NCI-H226 (cell line): ENCODE data around the gene INPP5J.
A peak's percentile ranks its signal among the peaks of the same experiment; 100 is the strongest.

ENCODE experiments used
- DNase-seq: peaks from one replicate; pipeline ENCODE4 v3.0.0-alpha.2; 2015

INPP5J gene

DNA sequence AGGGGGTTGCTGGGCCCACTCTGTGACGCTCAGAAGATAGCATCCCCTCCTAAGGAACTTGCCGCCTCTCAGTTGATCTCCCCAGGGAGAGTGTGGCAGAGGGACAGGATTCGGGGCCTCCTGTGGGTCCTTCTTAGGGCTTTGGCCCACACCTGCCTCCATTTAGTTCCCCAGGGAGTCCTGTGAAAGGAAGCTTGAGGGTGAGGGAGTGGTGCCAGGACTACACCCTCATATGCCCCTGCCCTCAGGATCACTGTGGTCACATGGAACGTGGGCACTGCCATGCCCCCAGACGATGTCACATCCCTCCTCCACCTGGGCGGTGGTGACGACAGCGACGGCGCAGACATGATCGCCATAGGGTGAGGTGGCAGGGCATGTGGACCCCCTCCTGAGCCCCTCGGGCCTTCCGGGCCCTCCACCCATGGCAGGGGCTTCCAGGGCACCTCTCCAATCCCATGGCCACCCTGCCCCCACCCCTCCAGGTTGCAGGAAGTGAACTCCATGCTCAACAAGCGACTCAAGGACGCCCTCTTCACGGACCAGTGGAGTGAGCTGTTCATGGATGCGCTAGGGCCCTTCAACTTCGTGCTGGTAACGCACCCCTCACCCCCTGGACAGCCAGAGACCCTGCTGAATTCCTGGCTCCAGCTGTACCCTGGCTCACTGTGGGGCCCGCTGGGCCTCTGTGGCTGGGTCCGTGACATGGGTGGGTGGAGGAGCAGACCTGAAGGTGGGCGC is 3.5 kb downstream of the INPP5J start:
- DNase-seq: no peak

DNA sequence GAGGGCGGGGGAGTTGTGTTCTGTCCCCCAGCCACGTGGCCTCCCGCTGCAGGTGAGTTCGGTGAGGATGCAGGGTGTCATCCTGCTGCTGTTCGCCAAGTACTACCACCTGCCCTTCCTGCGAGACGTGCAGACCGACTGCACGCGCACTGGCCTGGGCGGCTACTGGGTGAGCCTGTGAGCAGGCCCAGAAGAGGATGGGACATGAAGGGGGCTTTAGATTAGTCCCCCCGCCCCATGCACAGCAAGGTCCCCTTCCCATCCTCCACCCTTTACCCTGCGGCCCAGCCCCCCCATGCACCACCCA is 4.1 kb downstream of the INPP5J start:
- DNase-seq: no peak

DNA sequence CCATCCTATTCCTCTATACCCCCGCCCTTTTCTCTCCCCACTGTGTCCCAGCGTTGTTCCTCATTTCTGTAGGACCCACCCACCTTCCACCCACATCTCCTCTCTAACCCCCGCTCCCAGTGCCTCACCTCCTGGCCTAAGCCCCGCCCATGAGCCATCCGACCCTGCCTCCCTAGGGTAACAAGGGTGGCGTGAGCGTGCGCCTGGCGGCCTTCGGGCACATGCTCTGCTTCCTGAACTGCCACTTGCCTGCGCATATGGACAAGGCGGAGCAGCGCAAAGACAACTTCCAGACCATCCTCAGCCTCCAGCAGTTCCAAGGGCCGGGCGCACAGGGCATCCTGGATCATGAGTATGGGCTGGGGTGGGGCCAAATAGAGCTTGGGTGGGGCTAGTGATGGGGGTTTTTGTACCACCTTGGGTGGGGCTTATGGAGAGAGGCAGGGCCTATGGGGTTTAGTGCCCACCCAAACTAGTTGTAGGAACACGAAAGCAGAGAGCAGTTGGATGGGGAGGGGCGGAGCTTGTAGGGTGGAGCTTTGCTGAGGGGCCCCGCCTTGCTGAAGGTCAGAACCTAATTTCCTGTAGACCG is 4.5 kb downstream of the INPP5J start:
- DNase-seq: no peak

DNA sequence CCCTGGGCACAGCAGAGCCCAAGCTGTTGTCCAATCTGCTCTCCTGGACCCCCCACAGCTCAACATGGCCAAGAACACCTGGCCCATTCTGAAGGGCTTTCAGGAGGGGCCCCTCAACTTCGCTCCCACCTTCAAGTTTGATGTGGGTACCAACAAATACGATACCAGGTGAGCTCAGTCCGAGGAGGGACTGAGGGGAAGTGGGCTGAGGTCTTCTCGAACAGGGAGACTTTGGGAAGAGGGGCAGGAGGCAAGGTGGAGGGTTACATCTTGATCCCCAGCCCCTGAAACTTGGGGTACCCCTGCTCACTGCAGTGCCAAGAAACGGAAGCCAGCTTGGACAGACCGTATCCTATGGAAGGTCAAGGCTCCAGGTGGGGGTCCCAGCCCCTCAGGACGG is 5.4 kb downstream of the INPP5J start:
- DNase-seq: no peak

DNA sequence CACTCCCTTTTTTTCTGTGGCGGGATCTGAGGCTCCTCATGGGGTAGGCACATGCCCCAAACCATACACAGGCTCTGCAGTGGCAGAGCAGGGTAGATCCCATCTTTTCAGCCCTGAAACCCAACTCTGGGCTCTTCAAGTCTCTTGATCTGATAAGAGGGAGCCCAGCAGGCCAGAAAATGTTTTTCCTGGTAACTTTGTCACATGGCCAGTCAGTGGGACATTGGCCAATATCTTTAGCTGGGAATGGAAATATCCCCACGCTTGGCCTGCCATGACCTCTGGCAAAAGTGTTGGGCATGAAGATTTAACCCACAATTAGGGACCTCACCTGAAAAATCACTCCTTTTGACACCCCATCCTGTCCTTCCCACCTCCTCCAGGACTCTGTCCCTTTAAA is 8.1 kb downstream of the INPP5J start:
- no peak for DNase-seq

DNA sequence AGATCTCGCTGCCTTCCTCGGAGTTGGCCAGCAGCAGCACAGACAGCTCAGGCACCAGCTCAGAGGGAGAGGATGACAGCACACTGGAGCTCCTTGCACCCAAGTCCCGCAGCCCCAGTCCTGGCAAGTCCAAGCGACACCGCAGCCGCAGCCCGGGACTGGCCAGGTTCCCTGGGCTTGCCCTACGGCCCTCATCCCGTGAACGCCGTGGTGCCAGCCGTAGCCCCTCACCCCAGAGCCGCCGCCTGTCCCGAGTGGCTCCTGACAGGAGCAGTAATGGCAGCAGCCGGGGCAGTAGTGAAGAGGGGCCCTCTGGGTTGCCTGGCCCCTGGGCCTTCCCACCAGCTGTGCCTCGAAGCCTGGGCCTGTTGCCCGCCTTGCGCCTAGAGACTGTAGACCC is 11.1 kb downstream of the INPP5J start:
- DNase-seq: no peak

DNA sequence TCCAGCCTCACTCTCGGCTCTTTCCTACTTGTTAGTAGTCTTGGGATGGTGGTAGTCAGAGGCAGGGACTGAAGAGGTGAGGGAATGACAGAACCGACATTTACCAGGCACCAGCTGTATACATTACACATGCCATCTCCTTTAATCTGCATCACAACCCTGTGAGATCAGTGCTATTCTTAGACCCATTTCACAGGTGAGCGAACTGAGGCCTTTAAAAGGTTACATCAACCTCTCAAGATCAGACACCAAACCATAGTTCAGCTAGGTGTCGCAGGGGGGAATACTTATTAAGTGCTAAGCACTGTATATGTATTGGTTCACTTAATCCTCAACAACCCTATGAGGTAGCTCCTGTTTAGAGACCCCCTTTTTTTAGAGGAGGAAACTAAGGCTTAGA is 11.9 kb downstream of the INPP5J start:
- DNase-seq: no peak

DNA sequence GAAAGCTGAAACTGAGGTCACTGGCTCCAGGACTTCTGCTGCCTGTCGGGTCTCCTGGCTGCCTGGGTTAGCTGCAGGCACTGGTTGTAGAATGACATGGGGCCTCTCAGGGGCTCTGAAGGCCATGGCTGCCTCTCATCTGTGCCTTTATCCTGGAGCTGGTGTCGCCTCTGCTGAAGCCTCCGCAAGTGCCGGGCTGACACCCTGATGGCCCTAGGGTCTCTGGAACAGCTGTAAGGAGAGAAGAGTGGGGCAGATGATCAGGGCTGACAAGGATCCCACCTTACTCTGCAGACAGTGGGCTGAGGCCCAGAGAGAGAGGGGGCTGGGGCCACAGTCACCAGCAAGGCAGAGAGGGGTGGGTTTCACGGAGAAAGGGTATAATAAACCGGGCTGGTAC is 12.9 kb downstream of the INPP5J start:
- no peak for DNase-seq

DNA sequence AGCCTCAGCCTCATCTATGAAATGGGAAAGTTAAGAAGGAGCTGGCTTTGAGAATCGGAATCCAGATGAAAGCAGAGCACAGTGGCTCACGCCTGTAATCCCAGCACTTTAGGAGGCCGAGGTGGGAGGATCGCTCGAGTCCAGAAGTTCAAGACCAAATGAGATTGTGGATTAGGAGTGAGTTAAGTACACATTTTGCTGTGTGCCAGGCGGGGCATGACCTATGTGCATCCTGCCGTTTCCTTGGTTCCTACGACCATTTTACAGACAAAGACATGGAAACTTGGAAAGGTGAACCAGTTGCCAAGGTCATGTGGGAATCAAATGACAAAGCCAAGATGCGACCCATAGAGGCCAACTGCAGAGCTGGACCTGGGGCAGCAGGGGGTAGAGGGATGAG is 13.4 kb downstream of the INPP5J start:
- no peak for DNase-seq

DNA sequence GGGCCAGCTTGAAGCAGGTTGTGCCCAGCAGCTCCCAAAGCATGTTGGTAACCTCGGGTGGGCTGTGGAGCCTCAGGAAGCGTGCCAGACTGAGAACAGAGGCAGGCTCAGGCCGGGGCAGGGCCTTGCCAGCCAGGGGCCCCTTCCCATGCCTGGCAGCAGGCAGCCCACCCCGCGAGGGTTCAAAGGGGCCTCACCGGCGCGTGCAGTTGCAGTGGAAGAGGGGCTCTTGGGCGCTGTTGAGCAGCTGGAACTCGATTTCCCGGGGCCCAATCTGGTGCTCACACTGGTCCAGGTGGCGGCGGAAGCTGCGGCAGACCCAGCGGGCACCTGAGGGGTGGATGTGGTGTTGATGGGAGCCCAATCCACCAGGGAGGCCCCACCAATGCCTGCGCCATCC is 13.9 kb downstream of the INPP5J start:
- DNase-seq: no peak

DNA sequence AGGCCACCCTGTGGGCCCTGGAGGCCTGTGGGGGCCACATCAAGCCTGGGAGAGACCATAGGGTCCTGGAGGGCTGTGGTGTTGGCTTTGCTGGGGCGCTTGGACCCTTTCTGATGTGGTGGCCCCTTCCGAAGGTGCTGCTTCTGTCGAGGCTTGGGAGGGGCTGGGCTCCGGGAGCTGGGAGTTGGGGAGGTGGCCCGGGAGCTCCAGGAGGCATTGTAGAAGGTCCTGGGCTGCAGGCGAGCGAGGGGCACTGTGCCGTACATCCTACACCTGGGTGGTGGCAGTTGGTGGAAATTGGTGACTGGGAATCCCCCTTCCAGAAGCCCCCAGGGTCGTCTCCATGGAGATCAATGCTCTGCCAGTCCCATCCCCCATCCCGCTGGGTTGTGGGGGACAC is 15.0 kb downstream of the INPP5J start:
- no peak for DNase-seq

DNA sequence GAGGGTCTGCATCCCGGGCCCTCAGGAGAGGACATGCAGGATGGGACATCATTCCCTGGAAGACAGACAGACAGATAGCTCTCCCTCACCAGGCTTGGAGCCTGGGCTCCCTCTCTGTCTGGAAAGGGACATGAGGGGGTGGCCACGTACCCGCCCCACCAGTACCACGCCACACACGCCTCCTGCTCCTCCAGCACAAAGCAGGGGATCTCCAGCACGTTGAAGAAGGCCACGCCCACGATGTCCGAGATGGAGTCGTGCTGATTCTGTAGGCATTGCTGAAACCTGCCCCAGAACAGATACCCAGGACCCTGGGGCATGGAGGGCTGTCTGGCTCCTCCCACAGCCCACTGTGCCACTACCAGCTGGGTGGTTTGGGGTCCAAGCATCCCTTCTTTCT is 15.4 kb downstream of the INPP5J start:
- DNase-seq: no peak

DNA sequence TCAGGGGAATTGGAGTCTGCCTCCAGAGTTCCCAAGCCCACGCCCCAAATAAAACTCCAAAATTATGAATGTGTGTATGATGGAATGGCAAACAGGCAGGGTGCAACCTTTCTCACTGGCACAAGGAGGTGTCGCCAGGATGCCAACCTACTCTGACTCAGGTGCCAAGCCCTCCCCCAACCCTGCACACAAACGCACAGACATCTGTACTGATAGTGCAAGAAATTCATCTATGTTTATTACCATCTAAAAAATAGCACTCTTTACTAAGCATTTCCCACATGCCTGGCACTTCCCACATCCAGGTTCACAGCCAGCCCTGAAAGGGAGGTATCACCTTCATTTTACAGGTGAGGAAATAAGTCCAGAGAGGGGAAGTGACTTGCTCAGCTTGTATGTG is 16.3 kb downstream of the INPP5J start:
- DNase-seq: no peak

DNA sequence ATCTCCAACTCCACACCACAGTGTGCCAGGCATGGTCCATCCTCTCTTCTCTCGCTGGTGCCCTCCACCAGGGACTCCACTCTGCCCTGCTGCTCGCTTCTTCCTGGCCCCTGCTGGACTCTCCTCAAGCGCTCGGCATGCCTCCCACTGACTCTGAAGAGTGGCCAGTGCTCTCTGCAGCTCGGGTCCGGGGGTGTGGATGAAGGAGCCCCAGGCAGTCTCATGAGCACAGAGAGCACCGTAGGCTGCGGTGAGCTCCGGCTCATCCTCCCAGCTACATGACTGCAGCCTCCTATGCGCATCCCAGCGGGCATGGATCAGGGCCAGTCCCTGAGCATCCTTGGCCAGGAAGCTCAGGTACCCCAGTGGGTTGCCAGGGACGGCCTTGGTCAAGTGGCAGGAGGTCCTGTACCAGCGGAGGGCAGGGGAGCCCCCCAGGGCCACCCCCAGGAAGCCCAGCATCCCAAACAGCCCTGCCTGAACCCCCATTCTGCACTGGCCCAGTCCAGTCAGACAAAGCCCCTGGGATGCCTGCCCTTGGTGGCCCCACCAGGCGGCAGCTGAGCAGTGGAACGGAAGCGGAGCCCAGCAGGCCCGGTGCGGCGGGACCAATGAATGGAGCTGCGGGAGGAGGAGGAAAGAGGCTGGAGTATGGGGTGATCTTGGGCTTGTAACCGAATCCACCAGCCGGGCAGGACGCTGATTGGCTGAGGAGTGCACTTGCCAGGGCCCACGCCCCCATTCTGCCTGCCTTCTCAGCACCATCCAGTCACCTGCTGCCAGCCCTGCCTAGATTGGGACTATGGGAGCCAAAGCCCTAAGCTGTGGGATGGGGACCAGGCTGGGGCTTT is 17.3 kb downstream of the INPP5J start, which contains the start of gene PLA2G3:
PLA2G3 (minus strand) TSS at position 643 of the 851 bp plus-strand sequence; CDS start at position 489, 154 bp downstream.
- DNase-seq: peak; percentile 34

DNA sequence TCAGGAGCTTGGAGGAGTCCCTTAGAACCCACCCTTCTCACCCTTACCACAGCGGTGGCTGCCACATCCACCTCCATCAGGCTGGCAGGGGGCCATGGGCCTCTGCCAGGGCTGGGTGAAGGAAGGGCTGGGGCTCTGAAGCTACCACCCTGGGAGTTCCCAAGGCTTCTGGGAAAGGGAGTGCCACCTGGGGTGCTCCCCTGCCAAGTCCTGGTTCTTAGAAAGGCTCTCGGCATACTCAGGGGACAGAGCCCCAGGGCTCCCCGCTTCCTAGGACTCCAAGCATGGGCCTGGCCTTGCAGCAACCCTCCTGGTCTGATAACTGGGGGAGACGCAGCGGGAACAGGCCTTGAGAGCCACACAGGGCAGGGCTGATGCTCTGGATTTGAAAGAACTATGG is 18.0 kb downstream of the INPP5J start:
- DNase-seq: no peak

DNA sequence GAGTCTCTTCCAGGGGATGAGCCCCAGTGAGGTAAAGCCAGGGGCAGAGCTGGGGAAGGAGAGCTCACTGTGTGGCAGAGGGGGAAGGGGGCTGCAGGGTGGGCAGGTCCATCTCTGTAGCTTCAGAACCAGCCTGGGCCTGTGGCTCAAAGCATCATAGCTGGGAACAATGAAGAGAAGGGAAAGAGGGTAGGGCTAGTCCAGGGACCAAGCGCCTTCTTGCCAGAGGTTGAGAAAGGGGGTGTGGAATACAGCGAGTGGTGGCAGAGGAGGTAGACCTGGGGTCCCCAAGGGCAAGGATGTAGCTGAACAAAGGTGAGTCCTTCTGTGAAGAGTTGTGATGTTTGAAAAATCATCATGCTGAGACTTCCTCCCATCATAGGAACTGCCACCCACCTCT is 18.8 kb downstream of the INPP5J start:
- DNase-seq: no peak

DNA sequence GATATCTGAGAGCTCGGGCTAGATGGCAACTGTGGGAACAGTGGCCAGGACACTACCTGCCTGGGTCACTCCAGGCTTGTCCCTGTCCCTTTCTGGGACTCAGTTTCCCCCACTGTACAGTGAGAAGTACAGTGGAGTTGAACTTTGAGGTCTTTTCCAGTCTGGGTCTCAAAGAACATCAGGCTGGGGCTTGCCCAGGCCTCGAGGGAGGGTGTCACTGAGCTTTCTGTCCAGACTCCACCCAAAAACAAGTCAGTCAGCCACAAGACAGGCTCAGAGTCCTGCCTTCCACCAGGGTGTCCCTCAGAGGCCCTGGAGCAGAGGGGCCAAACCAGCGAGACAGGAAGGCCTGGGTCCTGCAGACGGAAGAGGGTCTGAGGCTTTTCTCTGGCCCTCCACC is 19.5 kb downstream of the INPP5J start:
- DNase-seq: no peak

DNA sequence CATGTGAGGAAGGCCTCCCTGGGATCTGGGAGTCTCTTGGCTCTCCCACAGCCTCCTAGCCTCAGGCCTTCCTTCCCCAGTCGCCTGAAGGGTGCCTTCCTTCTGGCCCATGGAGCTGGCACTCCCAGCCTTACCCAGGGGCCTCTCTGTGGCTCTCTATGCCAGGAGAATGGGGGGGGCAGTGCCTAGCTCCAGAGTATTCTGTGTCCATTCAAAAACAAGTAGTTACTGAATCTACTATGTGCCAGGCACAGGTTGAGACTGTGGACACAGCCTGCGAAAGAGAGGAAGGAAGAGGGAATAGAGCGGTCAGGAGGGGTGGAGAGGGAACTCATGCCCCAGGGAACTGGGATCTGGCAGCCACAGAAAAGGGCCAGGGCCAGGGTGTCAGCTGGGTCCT is 20.3 kb downstream of the INPP5J start:
- no peak for DNase-seq

DNA sequence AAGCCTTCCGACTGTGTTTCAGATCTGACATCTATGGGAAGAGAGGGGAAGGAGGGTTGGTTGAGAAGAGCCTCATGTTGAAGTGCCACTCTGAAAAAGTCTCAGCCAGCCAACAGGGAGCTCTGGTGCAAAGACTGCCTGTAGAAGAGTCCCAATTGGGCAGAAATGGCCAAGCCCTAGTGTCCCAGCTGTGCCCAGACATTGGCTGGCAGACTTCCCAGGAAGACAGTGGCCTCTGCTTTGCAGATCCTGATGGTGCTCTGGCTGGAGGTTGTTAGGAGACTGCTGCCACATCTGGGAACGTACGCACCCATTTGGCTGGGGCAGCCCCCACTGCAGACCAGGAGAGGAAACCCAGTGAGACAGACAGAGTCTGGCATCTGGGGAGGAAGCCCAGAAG is 20.8 kb downstream of the INPP5J start:
- DNase-seq: no peak

DNA sequence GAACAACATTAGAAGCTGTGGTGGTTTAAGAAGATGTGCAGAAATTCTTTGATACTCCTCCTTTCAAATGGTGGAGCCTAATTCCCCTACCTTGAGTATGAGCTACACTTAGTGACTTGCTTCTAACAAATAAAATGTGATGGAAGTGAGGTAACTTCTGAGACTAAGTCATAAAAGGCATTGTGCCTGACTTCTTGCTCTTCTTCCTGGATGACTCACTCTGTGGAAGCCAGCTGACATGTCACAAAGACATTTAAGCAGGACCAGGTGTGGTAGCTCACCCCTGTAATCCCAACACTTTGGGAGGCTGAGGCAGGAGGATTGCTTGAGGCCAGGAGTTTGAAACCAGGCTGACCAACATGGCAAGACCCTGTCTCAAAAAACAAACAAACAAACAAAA is 21.5 kb downstream of the INPP5J start:
- DNase-seq: no peak

DNA sequence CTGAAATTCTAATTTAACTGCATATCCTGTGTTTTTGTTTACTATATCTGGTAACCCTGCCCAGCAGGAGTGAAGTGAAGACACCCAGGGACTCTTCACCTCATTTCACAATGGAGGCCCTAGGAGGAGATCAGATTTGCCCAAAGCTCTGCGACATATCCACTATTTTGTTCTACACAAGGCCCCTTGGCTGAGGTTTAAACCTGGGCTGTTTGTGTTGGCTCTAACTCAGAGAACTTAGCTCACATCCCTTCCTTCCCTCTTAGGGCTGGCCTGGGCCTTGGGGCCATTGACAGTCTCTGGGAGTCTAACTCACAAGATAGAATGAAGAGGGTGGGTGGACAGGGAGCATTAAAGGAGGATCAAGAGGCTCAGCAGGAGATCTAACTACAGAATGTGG is 25.7 kb downstream of the INPP5J start:
- no peak for DNase-seq

DNA sequence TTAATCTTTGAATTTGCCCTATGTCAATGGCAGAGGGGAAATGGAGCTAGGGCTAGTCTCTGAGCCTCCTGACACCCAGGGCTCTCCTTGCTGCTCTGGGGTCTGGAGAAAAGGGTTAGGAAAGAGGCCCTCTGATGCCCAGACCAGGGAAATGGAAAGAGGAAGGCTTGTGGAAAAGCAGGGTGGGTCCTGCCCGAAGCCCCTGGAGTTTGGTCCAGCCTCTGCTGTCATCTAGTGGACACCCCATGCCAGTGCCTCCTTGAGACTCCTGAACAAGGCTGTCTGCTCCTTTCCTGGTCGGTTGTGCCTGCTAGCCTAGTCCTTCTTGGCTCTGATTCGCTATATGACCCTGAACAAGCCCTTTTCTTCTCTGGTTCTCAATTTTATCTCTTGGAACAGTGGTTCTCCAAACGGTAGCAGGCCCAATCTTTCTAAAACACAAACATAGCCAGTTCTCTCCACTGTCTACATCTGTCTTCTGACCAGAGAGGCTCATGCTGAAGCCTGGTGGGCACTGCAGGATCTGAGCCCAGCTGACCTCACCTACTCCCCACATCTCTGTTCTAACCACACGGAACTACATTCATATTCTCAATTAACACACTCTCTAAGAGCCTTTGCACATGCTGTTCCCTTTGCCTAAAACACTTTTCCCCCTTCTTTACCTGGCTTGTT is 26.3 kb downstream of the INPP5J start:
- DNase-seq: peak; percentile 25

DNA sequence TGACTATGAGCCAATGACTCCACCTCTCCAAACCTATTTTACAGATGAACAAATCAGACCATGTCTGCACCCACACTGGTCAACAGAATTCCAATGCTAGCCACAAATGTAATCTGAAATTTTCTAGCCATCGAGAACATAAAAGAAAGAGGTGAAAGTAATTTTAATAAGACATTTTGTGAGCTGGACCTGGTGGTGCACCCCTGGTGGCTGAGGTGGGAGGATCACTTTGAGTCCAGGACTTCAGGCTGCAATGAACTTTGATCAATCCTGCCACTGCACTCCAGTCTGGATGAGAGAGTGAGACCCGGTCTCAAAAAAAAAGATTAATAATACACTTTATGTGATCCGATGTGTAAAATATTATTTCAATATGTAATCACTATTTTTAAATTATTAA is 27.8 kb downstream of the INPP5J start:
- no peak for DNase-seq

DNA sequence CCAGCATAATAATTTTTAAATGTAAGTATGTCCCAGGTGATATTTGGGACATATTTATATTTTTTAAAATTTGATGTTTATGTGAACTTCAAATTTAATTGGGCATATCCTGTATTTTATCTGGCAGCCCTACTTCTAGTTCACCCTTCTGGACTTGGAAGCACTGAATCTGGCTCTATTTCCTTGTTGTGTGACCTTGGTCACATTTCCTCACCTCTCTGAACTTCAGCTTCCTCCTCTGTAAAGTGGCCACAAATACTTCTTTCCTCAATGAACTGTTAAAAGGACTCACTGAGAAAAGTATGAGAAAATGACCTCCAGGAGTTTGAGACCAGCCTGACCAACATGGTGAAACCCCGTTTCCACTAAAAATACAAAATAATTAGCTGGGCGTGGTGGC is 29.1 kb downstream of the INPP5J start:
- DNase-seq: no peak
